Right cardiac atrium (tissue), 5 donors: ENCODE measurements around the gene TSHZ2. TPM values are rescaled to one million over a fixed set of nuclear protein-coding genes. Genes with fewer than 3 reads are reported as not detected.

Experiments
- ATAC-seq, 2 donors: fragments of 200-7000 bp; cut with Tn5 transposase; one replicate each; pipeline versions ENCODE4 v1.8.0 to v1.9.1; 2020; ENCODE audit warnings: moderate library complexity in 2 of 2, mild to moderate bottlenecking in 1 of 2
- DNase-seq, 3 donors: peaks; one replicate each; pipeline ENCODE4 v3.0.0-alpha.2; 2020
- H3K27ac ChIP-seq: one replicate; pipeline ENCODE4 v1.5.1; 2013; ENCODE audit warnings: mild to moderate bottlenecking, low read length, control low read depth, moderate library complexity
- H3K27me3 ChIP-seq: one replicate; pipeline ENCODE4 v1.6.1; 2013; ENCODE audit not compliant: control insufficient read depth, insufficient read depth
- H3K4me1 ChIP-seq: one replicate; pipeline ENCODE4 v1.6.1; 2013; ENCODE audit warnings: low read length; ENCODE audit not compliant: control insufficient read depth, insufficient read depth
- H3K4me3 ChIP-seq: one replicate; pipeline ENCODE4 v1.5.1; 2013; ENCODE audit warnings: low read length, control low read depth
- H3K9me3 ChIP-seq: one replicate; pipeline ENCODE4 v1.6.1; 2013; ENCODE audit warnings: low read length; ENCODE audit not compliant: control insufficient read depth
- WGBS: extraction: QIAGEN DNeasy Blood & Tissue Kit; methylation state at CpG from one replicate; pipeline ENCODE4 v1.1.7; 2013; 5-methylcytosine and 5-hydroxymethylcytosine counted together
- intact Hi-C, 4 donors: fragments of 100-400 bp; cut with DNase I; formaldehyde crosslinking; loops; one replicate each; pipeline versions ENCODE4 v1.11.0 to v1.14.0; 2022 to 2023
- polyA plus RNA-seq: library from polyadenylated mRNA; stranded (reverse); fragments of 200-250 nt; gene quantifications from one replicate; pipeline ENCODE4 v1.2.3, GENCODE V29; 2013
- total RNA-seq, 4 donors: library from RNA; stranded (reverse); fragmentation: NEBNext Ultra II Directional; extraction: Animal tissue kit (Norgen Biotek cat#: 25700); gene quantifications; one replicate each; pipeline ENCODE4 v1.2.1, GENCODE V29; 2021
- donor health status: healthy with polysubstance abuse.
- donor health status: DM: no; HTN: yes; CAD: no.
- donor health status: DM: no; HTN: no; CAD: no.
- donor health status: DM: no; HTN: yes; CAD: no; lungs with severe emphysema.
- donor health status: DM: yes; HTN: yes; CAD: no.

The TSHZ2 gene
- total and polyA plus RNA-seq, 5 donors = 2.3 to 8.9 (median 6.9) TPM

DNA sequence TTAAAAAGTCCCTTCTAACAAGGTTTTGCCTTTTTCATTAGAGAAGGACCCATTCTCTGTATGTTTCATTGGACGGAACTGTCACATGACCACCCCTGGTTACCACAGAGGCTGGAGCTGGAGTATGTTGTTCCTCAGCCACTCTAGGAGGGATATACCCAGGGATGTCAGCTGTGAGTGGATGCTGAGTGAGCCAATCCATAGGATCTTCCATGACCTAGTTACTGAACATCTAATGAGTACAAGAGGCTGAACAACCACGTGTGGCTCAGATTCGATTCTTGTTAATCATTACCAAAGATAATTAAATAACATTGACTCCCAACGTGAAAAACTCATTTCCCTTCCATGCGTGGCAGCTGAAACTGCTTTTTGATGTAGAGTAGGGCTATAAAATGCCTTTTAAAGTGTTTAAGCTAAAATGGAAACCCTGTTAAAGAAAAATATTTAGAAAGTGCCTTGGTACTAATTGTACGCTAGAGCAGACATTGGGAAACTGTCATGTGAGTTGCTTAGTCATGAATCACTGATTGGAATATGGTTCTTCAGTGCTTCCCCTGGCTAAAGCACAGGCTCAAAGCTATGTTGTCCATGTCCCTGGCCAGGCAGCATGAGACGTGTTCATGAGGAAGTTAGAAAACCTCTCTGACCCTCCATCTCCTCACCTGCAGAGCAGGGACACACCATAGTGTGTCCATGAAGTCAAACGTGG, 365.4 kb downstream of the TSHZ2 start:
- WGBS = 79% methylated on average over 8 of the region's 8 CpGs
- ATAC-seq = no peak
- no peak overlapping the region for H3K4me3 ChIP-seq
- H3K4me1 ChIP-seq = no peaks in the 10 kb centered on the region
- no peak for DNase-seq
- no peak overlapping the region for H3K27ac ChIP-seq
- intact Hi-C loops = no loop called here
- no peaks in the 10 kb centered on the region for H3K27me3 ChIP-seq
- H3K9me3 ChIP-seq = no peaks in the 10 kb centered on the region

DNA sequence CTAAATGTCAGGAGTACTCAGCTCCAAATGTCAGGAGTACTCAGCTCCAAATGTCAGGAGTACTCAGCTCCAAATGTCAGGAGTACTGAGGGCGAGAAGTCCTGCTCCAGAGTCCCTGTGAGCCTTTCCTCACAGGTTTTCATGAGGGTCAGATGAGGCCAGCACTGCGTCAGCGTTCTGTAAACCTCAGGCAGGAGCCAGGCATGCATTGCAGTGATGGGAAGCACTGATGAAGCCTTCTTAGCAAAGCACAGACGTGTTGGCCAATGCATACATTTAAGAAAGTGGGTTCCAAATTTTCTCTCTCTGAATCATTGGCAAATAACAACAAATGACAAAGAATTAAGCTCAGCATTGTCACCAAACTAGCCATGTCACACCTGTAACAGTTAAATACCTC, 366.6 kb downstream of the TSHZ2 start:
- H3K9me3 ChIP-seq = no peaks in the 10 kb centered on the region
- ATAC-seq (no peak), DNase-seq (no peak)
- H3K27me3 ChIP-seq = no peaks in the 10 kb centered on the region
- H3K4me1 ChIP-seq = no peaks in the 10 kb centered on the region
- H3K4me3 ChIP-seq = no peak overlapping the region
- 87% methylated on average over 4 of the region's 4 CpGs for WGBS
- H3K27ac ChIP-seq = no peak overlapping the region
- intact Hi-C loops = no loop called here

DNA sequence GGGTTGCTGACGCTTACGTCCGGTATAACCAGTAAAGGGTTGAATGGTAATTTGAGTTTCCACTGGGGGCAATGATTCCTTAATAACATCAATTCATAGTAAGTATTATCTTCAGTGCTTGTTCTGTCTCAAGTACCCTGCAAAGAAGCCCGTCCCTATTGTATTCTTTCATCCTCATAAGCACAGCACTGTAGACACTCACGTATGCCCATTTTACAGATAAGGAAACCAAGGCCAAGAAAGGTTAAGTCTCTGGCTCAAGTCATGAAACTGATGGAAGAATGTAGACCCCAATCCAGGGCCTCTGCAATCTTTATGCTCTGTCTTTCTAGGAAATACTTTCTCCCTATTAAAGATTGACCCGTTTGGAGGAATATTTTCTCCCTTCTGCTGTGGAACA, 370.3 kb downstream of the TSHZ2 start:
- Histone ChIP-seq H3K4me1 (no peaks in the 10 kb centered on the region), H3K9me3 (no peaks in the 10 kb centered on the region), H3K27ac (no peak overlapping the region), H3K27me3 (no peaks in the 10 kb centered on the region), H3K4me3 (no peak overlapping the region)
- 86% methylated on average over 6 of the region's 6 CpGs for WGBS
- intact Hi-C loops = loop anchor here in 1 of 4 donors (5.0 kb wide), 1 partner anchor 175 kb away; no protein-coding TSS in a partner anchor
- no peak for ATAC-seq
- no peak for DNase-seq

DNA sequence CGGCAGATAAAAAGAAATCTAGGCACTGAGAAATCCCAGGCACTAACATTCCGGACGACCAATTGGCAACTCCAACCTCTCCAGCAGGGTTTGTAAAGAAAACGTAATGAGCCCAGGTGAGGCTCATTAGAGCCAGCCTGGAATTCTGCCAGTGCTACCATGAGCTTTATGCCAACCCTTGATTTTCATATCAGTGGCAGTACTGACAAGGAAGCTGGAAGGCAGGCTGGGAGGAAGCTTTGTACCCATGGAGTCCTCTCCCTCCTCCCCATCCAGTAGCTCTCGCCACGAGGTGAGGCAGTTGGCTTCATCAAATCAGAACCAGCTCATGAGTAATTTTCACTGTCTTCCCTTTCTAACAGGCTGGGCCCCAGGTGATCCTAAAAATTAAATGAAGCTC, 371.3 kb downstream of the TSHZ2 start:
- intact Hi-C loops = loop anchor here in 1 of 4 donors (5.0 kb wide), 1 partner anchor 174 kb away; no protein-coding TSS in a partner anchor
- DNase-seq (no peak), ATAC-seq (no peak)
- no peak overlapping the region for H3K4me3 ChIP-seq
- H3K9me3 ChIP-seq = no peaks in the 10 kb centered on the region
- H3K27me3 ChIP-seq = no peaks in the 10 kb centered on the region
- 75% methylated on average over 6 of the region's 6 CpGs for WGBS
- H3K27ac ChIP-seq = no peak overlapping the region
- H3K4me1 ChIP-seq = no peaks in the 10 kb centered on the region

DNA sequence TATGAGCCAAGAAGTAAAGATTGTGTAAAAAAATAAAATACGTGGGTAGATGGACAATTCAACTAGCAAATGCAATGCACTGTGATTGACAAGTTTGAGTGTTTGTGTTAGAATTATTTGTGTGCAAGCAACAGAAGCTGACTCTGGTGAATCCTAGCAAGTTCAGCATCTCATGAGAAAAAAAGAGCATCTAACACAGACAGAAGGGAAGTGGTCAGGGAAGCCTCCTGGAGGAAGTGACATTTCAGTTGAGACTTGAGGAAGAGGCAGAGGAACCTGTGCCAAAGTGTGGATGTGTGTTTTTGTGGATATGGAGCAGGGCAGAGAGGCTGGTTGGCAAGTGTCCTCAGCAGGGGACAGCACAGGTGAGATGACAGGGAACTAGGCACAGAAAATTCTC, 372.7 kb downstream of the TSHZ2 start:
- ATAC-seq = no peak
- H3K4me1 ChIP-seq = no peaks in the 10 kb centered on the region
- no peaks in the 10 kb centered on the region for H3K27me3 ChIP-seq
- no peak overlapping the region for H3K27ac ChIP-seq
- WGBS = 81% methylated on average over 1 of the region's 1 CpG
- intact Hi-C loops = loop anchor here in 1 of 4 donors (5.0 kb wide), 1 partner anchor 172 kb away; no protein-coding TSS in a partner anchor
- no peak for DNase-seq
- no peaks in the 10 kb centered on the region for H3K9me3 ChIP-seq
- H3K4me3 ChIP-seq = no peak overlapping the region

DNA sequence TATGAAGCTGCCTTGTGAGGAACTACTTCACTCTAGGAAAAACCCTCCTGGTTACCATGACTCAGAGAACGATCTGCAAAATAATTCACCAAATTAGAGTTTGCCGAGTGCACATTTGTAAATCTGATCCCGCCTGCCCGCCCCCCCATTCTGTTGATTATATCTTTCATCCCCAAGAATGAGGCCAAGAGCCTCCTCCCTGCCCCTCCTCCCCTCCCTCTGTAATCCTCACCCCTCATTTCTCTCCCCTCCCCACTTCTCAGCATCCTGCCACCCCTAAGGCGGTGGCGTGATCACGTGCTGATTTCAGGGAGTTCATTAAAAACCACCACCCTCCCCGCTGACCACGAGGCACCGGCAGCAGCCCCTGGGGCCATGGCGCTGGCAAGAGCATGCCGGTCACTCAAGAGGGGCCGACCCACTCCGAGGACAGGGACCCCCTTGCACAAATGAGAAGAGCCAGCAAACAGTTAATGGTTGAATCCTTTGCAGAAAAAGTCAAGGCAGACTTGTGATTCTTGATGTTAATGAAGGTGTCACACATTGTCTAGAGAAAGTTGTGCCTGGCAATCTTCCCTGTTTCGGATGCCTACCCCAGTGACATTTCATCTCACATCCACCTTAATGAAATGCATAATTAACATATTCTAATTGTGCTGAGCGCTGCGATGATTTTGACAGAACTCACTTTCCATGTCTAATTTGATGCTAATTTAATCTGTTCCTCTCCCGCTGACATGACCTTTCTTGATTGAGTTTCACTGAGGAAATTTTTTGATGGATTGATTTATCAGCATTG, 373.6 kb downstream of the TSHZ2 start:
- no peak for ATAC-seq
- Histone ChIP-seq H3K4me1 (no peaks in the 10 kb centered on the region), H3K4me3 (no peak overlapping the region), H3K27ac (no peak overlapping the region), H3K27me3 (no peaks in the 10 kb centered on the region), H3K9me3 (peaks cover 4% of the 10 kb centered on the region)
- DNase-seq = no peak
- intact Hi-C loops = no loop called here
- WGBS = 90% methylated on average over 18 of the region's 18 CpGs

DNA sequence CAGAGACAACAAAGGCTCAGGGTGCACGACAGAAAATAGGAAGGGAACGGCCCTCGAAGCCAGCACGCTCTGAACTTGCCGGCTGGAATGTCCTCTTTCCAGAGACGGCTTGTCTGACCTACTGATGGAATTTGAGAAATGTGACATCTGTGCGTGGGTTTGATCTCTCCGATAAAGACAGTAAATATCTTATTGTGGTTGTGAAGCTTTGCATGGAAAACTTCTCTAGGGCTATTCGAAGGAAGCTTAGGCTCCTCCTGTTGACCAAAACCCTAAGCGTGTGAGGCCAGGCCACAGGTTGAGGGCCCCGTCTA, 374.1 kb downstream of the TSHZ2 start:
- intact Hi-C loops = no loop called here
- ATAC-seq (no peak), DNase-seq (no peak)
- 63% methylated on average over 11 of the region's 11 CpGs for WGBS
- H3K4me3 ChIP-seq = no peak overlapping the region
- no peak overlapping the region for H3K27ac ChIP-seq
- peaks cover 4% of the 10 kb centered on the region for H3K9me3 ChIP-seq
- H3K4me1 ChIP-seq = no peaks in the 10 kb centered on the region
- no peaks in the 10 kb centered on the region for H3K27me3 ChIP-seq

DNA sequence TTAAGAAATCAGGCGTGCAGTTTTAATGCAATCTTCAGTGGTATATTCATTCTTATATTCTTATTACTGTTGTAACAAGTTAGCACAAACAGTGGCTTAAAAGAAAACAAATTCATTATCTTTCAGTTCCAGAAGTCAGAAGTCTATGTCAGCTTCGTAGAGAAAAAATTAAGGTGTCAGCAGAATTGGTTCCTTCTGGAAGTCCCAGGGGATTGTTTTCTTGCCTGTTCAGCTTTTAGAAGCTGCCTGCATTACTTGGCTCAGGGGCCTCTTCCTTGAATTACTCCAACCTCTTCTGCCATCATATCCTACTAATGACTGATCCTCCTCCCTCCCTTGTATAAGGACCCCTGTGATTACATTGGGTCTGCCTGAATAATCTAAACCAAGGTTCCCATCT, 377.6 kb downstream of the TSHZ2 start:
- H3K4me1 ChIP-seq = no peaks in the 10 kb centered on the region
- ATAC-seq = no peak
- H3K27ac ChIP-seq = no peak overlapping the region
- no peak for DNase-seq
- 81% methylated on average over 2 of the region's 2 CpGs for WGBS
- no peaks in the 10 kb centered on the region for H3K27me3 ChIP-seq
- intact Hi-C loops = no loop called here
- H3K4me3 ChIP-seq = no peak overlapping the region
- H3K9me3 ChIP-seq = peaks cover 4% of the 10 kb centered on the region

DNA sequence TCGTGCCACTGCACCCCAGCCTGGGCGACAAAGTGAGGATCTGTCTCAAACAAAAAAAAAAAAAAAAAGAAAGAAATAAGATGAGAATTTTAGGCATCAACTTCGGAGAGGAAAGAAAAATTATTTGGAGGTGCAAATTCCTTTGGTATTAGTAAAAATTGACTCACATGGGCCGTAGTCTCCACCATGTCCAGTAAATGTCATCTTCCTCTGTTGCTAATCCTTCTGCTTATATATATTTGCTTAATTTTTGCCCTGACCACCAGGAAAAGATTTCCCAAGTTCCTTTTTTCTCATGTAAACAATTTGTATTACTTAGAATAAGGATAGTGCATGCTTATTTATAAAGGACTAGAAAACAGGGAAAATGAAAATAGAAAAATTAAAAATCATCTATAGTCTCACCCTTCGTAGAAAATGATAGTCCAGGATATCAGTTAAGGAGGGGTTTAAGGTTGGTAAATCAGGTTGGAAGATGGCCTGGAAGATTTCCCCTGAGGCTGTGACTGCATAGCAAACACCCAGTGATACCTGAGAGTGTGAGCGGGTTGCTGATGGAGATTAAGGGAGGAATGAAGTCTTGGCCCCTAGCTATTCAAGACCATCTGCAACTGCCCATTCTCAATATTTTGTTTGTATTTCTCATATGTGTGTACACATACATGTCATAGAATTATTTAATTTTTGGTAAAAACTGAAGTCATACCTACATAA, 380.7 kb downstream of the TSHZ2 start:
- H3K4me3 ChIP-seq = no peak overlapping the region
- intact Hi-C loops = no loop called here
- peaks cover 7% of the 10 kb centered on the region for H3K9me3 ChIP-seq
- H3K27me3 ChIP-seq = no peaks in the 10 kb centered on the region
- DNase-seq (no peak), ATAC-seq (no peak)
- no peak overlapping the region for H3K27ac ChIP-seq
- WGBS = 84% methylated on average over 6 of the region's 6 CpGs
- no peaks in the 10 kb centered on the region for H3K4me1 ChIP-seq

DNA sequence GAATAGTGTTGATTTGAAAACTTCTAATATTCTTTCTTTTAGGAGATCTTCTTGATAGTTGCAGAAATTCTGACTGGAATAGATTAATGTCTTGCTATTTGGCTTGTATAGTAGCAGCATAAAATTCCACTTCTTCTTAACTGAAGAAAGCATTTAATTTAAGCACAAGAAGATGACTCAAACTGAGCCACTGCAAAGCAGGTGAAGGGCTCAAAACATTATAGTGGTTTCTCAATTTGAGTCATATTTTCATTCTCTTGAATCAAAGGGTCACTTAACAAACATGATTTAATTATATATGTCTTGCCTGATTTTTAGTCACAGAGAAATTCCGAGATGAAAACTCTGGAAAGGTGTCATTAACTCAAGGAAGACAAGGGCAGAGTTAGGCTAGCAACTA, 382.2 kb downstream of the TSHZ2 start:
- Histone ChIP-seq H3K27me3 (no peaks in the 10 kb centered on the region), H3K4me3 (no peak overlapping the region), H3K9me3 (peaks cover 7% of the 10 kb centered on the region), H3K27ac (no peak overlapping the region), H3K4me1 (no peaks in the 10 kb centered on the region)
- no peak for ATAC-seq
- DNase-seq = no peak
- WGBS = 85% methylated on average over 1 of the region's 1 CpG
- intact Hi-C loops = no loop called here

DNA sequence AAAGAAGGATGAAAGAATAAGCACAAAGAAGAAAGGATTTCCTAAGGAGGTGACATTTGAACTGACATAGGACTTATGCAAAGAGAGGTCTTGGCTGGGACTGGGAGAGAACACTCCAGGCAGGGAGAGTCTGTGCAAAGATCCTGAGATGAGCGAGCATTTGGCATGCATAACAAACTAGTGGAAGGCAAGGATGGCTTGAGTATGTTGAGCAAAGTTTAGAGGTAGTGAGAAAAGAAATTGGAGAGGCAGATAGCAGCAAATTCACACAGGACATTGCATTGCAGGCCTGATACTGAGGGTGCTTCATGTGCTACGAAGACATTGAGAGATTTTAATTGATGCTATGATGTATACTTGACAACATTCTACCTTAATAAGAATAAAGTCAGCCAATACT, 383.6 kb downstream of the TSHZ2 start:
- no peak overlapping the region for H3K4me3 ChIP-seq
- peaks cover 3% of the 10 kb centered on the region for H3K9me3 ChIP-seq
- ATAC-seq = no peak
- intact Hi-C loops = no loop called here
- H3K4me1 ChIP-seq = no peaks in the 10 kb centered on the region
- no peak for DNase-seq
- no peaks in the 10 kb centered on the region for H3K27me3 ChIP-seq
- WGBS = 84% methylated on average over 2 of the region's 2 CpGs
- no peak overlapping the region for H3K27ac ChIP-seq
